ENCODE results near the gene LRTM2.

The LRTM2 gene

DNA sequence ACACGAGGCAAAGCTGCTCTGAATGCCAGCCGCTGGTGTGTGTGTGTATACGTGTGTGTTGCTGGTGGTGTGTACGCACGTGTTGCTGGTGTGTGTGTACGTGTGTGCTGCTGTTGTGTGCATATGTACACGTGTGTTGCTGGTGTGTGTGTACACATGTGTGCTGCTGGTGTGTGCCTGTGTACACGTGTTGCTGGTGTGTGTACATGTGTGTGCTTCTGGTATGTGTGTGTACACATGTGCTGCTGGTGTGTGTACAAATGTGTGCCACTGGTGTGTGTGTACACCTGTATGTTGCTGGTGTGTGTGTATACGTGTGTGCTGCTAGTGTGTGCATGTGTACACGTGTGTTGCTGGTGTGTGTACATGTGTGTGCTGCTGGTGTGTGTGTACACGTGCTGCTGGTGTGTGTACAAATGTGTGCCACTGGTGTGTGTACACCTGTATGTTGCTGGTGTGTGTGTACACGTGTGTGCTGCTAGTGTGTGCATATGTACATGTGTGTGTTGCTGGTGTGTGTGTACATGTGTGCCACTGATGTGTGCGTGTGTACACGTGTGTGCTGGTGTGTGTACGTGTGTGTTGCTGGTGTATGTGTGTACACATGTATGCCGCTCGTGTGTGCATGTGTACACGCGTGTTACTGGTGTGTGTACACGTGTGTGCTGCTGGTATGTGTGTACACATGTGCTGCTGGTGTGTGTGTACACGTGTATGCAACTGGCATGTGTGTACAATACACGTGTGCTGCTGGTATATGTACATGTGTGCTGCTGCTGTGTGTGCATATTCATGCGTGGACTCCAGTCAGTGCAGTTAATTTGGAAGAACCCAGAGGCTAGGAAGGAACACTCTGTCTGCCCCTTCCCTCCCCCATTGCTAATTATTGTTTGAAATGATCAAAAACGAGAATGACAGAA is 50.9 kb downstream of the LRTM2 start:
- no peak for DNase-seq

DNA sequence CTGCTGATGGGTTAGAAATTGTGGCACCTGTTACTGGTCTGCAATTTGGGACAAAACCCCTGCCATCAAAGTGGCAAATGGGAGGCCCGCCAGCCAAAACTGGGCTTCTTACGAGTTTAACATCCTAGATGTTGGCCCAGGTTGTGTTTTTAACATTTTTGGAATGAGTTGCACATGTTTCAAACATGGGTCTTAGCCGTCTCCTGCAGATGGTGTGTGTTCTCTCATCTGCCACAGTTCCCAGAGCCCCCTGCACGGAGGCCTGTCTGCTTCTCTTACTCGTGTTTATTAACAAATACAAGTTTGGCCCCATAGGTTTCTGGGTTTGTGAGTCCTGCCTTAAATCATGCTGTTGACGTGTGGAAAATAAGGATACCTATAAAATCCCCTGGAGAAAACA is 51.6 kb downstream of the LRTM2 start:
- no peak for DNase-seq

DNA sequence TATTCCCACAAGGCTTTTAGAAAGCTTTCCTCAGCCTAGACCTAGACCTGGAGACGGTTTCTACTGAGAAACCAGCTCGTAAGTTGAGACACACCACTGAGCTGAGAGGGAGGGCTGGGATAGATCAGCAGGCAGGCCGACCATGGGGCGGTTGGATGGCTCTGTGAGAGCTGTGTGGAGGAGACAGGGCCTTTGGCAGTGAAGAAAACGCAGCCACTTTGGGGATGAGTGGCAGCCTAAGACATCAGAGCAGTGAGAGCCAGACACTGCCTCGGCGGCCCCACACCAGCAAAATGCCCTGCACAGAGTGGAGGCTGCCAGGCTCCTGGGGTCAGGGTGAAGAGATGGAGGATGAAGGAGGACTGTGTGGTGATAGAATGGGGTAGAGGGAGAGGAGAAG is 52.1 kb downstream of the LRTM2 start:
- no peak for DNase-seq

DNA sequence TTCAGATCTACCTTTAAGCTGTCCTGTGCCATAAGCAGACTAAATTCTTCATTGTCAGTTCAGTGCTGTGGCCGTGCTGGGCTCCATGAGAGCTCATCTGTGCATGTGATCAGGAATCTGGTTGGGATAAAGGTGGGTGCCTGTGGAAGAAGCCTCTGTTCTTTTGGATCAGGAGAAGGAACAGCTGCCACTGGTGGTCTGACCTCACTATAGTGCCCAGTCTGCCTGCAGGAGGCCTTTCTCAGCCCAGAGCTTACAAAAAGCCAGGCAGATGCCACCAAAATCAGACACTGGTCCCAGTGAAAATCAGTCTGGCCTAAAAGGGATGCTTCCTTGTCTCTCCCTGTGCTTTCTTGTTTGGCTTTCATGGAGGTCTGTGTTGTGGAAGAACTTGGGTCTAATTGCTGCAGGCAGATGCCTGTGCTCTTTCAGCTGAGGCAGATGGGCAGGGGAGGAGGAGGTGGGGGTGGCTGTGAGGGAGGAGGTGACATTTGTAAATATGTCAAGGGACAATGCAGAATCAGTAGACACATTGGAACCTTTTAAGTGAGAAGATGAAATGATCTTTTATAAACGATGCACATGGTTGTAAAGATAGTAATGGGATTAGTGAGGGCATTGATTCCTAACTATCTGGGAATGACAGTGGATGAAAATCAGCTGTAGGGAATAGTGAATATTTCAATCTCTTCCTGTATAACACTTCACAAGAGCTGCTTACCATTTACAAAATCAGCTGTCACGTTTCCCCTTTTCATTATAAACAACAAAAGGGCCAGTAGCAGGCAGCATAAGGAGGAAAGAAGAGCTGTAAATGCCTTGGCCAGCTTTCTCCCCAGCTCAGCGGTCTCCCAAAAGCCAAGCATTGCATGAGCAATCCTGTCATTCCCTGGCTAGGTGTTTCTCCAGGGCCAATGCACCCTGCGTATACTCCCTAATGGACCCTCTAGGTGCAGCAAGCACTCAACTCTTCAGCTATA is 53.5 kb downstream of the LRTM2 start:
- DNase-seq = no peak

DNA sequence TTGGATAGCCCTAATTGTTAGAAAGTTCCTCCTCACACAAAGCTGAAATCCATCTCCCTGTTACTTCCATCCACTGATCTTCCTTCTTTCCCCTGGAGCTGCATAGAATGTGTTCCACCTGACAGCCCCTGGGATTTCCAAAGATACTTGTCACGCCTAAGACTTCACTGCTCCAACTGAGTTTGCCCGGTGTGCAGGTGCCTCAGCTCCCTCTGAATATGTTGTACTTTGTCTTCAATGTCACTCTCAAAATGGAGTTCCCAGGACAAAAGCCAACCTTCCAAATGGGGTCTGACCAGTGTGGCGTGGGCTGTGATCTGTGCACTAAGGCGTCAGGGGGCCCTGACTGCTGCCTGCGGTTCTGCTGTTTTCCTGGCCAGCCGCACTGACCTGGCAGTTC is 55.2 kb downstream of the LRTM2 start:
- DNase-seq = no peak

DNA sequence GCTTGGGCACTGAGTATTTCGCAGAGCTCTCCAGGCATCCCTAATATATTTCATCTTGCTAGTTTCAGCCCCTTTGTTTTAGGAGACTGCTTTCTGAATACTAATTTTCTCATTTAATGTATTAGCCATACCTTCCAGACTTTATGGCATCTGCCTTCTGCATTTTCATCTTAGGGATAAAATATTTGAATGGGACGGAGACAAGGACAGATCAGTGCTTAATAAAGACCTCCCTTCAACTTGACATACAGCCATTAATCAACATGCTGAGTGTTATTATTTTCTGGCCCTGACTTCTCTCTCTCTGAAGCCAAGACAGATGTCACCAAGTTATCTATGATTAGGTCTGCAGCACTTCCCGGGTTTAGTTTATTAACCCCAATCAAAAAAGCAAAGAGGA is 55.7 kb downstream of the LRTM2 start:
- DNase-seq = no peak

DNA sequence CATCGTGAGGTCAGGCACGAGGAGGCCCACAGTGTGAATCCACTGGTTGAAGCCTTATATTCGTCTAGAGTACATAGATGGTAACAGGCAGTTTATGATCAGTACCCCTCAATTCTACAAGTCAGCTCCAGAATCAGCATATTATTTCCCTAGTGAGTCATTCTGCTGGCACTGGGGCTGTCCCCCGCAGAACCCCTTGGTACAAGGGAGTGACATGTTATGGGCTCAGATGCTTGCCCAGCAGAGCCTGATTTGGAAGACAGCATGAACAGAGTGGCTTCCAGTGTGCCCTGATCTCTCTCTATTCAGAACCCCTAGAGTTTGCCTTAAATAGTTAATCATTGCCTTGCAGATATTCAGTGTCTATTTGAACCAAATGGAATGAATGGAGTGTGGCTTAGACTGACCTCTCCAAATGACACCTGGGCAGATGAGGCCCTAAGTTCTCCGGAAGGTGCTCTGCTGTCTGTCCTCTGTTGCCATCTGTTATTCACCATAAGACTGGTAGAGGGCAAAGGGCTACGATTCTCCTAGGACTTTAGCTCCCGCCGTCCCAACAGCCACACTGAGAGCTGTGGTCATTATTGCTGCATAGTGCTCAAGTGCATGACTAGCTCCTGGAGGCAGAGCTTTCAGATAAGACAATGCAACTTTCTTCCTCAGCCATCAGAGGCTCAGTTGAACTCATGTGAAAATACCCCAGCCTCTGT is 57.0 kb downstream of the LRTM2 start:
- no peak for DNase-seq

DNA sequence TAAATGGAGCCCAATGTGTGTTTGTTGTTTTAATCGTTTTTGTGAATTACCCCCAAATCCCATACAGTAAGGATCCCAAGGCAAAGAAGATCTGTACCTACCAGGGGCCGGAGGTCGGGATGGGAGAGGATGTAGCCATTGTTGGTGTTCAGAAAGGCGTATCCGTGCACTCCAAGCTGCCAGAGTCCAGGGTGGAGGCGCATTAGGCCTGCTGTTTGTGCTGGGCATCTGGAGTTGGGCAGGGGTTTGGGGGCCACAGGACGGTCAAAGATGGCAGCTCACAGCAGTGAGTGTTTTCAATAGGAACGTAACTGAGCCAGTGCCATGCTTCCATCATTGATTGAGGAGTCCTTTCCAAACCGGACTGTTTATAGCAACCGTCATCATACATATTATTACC is 57.8 kb downstream of the LRTM2 start:
- no peak for DNase-seq

DNA sequence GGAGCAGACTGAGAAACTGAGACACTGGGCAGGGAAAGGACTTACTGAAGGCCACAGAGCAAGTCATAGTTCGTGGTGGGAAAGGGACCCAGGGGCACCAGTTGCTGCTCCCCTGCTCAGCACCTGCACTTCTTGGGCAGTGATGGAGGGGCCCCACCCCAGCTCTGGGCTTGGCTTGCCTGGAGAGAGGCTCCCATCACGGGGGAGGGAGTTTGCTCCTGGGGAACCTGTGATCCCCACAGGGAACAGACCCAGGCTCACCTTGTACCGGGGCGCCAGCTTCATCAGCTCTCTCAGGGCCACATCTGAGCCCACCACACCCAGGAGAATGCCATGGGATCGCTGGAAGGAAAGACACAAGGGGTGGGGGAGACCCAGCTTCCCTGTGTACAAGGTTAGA is 58.3 kb downstream of the LRTM2 start:
- DNase-seq = no peak

DNA sequence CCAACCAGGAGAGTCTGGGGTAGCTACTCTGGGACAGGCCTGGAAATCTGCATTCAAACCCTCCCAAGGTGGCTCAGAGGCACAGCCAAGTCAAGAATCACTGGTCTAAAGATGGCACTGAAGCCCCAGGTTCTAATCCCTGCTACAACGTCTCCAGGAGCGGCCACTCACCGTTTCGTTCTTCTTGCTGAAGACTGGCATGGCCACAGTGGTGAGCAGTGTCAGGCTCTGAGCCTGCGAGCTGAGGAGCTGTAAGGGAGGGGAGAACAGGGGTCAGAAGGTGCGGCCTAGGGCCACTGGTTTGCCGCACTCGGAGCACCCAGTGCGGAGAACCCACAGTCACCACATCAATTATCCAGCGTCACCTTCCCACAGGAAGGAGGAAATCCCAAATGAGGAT is 59.3 kb downstream of the LRTM2 start:
- DNase-seq = no peak

DNA sequence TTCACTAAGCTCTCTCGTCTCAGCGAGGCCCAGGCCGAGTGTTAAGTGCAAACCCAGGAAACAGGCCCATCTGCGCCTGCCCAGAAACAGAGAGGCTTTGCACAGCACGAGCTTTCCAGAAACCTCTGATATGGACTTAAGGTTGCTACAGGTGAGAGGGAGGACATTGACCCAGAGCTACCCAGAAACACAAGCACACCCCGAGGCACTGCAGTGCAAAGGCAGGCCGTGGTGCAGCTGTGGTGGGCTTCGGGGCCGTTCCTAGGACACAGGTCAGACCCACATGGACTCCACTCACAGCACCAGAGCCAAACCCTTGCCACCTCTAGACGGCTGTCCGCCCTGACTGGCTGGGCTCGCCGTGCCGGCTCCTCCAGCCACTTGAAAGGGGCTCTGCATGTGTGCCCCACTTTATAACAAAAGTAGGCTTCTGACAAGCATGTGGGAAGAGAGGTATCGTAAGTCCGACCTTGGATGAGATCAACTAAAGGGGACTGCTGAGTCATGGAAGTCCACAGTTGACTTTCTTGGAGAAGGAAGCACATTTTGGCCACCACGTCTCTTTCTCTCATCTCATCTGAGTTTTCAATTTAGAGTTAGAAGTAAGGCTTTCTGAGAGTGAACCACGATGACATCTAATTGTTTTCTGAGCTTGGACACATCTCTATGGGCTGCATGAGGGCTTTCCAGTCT is 59.9 kb downstream of the LRTM2 start:
- no peak for DNase-seq

DNA sequence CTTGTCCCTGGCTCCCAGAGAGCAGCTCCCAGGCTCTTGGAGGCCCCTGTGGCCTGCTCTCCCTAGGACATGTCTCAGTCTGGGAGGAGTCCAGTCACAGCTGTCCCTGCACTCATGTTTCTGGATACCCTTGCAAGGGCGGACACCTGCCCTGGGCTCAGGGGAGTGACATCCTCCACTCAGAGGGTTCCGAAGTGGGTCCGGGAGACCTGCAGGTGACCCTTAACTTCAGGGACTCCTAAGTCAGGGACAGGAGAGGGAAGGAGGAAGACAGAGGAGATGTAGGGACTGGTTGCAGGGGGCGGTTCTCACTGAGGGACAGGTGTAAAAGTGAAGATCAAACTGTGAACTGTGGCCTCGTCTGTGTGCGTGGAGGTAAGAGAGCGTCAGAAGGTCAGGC is 60.5 kb downstream of the LRTM2 start:
- DNase-seq = no peak

DNA sequence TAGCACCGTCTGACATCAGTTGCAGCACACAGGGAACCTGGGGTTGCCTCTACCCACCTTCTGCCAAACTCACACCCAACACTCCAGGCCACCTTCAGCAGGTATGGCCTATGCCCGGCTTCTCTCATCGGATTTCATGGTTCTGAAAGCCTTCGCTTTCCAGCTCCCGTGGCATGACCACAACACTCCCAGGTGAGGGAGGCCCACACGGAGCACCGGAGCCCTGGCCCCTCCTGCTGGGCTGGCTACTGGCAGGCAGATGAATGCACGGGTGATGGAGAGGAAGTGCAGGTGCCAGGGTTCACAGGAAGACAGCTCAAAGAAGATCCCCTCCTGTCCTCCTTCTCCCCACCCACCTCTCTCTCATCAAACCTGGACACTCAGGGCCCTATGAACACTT is 60.9 kb downstream of the LRTM2 start:
- DNase-seq = no peak

DNA sequence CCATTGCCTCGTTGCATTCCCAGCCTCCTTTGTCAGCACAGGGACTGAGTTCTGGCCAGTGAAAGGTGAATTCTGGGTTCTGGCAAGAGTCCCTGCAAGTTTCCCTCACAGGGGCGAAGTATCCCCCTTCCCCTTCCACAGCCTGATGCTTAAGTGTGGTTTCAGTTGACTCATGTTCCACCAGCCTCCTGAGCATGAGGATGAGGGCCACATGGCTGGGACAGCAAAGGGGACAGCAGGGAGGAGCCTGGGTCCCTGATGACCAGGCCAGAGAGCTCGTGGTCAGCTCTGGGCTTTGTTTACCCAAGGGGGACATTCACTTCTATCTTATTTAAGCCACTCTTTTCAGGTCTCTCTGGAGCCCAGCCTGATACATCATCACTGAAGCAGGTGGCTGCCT is 61.6 kb downstream of the LRTM2 start:
- DNase-seq = no peak

DNA sequence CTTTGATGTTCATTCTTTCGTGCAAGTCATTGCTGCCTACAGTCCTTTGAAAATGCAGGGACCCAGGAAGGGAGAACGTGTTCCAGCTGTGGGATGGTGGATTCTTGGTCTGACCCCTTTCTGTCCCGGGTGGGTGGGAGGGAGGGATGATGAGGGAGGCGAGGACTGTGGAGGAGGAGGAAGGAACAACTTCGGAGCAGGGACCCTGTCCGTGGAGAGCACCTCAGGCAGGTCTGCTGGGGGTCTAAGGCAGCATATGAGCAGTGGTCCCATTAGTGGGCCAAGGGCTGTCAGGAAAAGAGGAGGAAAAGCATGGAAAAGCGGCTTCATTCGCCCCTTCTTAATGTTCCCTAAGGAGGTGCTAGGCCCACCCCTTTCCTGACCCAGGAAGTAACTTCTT is 62.0 kb downstream of the LRTM2 start:
- no peak for DNase-seq

DNA sequence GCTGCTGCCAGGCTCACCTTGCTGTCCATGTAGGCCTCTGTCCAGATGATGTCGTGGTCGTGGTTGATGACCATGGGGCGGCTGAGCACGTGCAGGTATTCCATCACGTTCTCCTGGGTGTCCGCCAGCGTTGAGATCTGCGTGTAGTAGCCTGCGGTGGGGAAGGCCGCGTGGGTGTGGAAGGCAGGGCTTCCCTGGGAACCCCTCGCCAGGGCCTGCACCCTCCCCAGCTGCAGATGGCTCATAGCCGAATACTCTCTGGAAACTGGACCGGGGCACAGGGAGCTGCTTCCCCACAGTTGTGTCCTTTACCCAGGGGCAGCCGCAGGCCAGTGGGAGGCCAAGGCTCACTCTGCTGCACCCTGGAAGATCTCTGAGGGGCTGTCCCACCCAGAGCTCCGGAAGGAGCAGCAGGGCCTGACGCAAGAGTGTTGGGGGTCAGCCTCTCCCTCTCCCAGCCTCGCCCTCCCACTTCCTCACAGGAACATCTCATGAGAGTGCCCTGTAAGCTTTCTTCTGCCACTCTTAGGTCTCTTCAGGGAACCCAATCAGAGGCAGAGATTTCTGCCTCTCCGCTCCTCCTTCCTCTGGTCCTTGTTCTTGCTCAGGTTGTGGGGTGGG is 62.6 kb downstream of the LRTM2 start:
- DNase-seq = no peak

DNA sequence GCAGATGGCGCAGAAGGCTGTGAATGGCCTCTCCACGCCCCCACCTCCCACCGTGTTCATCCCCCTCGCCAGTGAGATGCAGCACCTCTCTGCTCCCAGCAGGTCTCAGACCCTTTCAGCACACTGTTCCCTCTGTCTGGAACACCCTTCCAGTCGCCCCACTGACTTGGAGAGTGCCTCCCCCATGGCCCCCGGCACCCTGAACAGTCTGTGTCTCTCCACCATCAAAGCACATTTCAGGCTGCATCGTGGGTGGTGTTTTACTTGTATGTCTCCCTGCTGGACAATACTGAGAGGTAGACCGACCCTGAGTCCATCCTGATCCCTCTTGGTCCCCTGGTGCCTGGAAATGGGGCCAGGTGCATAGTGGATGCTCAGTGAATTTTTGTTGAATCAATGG is 63.1 kb downstream of the LRTM2 start:
- no peak for DNase-seq

DNA sequence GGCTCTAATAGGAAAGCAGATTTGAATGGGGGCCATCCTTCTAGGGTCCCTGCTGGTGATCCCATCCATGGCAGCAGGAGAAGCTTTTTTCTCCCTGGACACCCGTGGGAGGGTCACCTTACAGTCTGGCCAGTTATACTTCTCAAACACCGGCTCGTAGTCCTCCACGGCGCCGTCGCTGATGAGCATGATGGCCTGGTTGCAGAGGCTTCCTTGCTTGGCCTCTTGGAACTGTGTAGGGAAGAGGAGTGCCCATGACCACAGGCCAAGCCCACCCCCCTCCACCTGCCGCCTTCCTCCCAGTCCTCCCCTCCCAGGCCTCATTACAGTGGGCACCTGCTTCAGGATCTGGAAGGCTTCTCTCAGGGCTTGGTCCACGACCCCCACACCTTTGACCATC is 64.3 kb downstream of the LRTM2 start:
- DNase-seq = no peak

DNA sequence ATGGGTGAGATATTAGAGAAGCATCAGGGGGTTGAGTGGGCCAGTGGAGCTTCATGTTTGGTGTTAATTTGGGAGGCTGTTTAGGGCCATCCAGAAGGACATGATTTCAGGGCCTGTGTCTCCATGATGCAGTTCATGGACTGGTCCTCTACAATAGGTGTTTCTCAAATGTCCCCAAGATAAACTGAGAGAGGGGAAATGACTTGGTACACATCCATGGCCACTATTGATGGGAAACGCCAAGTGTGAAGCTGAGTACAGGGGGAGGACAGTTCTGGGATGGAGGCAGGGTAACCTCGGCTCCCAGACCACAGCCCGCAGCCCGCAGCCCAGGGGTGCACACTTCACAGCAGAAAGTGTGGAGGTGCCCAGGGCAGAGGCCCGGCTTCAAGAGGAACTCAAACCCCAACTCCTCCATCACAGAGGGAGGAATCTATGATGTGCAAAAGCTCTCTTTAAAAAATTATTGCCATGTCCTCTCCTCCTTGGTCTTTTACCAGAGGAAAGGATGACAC is 64.8 kb downstream of the LRTM2 start:
- no peak for DNase-seq

DNA sequence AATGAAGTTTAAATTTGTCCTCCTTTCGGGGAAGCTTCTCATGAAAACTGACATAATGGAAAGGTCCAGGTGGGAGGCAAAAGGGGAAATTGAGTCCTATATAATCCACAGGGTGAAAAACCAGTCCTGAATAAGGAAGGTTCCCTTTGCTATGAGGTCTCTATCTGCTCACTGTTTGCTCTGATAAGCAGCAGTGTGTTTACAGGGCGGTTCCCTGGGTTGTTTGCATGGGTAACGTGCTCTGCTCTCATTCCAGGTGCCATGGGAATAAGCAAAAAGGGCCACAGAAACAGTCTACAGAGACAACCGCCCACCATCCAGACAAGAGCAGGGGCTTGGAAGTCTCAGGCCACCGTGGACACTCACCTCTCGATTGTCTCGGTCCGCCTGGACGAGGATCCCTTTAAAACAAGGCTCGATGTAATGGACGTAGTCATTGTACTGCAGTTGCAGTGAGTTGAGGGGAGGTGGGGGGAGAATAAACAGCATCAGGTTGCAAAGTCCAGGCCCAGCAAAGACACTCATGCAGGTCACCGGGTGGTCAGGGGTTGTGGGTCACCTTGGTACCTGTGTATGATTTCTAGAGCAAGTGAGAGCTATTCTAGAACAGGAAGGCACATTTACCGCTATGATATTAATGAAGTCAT is 65.4 kb downstream of the LRTM2 start:
- no peak for DNase-seq
